K562 (cell line): ENCODE results near the gene SNRNP200. TPM values are rescaled to one million over a fixed set of nuclear protein-coding genes. Genes with fewer than 3 reads are reported as not detected.

Experiments
- ATAC-seq: fragments of 200-7000 bp; cut with Tn5 transposase; 3 replicates; pipeline ENCODE4 v1.9.1; 2020; ENCODE audit warnings: moderate library complexity
- BruUV-seq: library from RNA; stranded (reverse); fragments of 400-500 nt; replicated peaks from 2 replicates; lab custom pipeline; 2021; lab: Mats Ljungman, UMichigan
- CTCF ChIA-PET: fragments of 300-600 bp; formaldehyde crosslinking; extraction: SDS; loops from one replicate; lab custom pipeline; 2021; ENCODE audit warnings: low intra/inter-chr PET ratio; lab: Yijun Ruan, JAX
- POLR2A ChIA-PET: fragments of 300-600, 350-650 bp; sonication (Branson Sonifier 250); formaldehyde crosslinking; extraction: SDS; loops from one replicate; lab custom pipeline; 2021; ENCODE audit warnings: antibody characterized with exemption, inconsistent platforms; lab: Yijun Ruan, JAX
- DNase-seq, 4 experiments: peaks; one replicate each; pipeline versions ENCODE4 v3.0.0 to v3.0.0-alpha.2; 2011 to 2018; ENCODE audit warnings: low spot score in 3 of 4, mixed read lengths in 3 of 4; ENCODE audit errors: extremely low read depth in 1 of 4
- FAIRE-seq: peaks from 2 replicates; lab custom pipeline; 2011; peaks lifted over from hg19 to GRCh38; lab: Jason Lieb, UNC
- H2AFZ ChIP-seq: 2 replicates; pipeline ENCODE4 v1.6.0; 2011; ENCODE audit warnings: low read depth, low read length, control low read depth, inconsistent platforms
- H3K27ac ChIP-seq: fragments of 200-600 bp; 3 replicates; pipeline ENCODE4 v1.8.0; 2011; ENCODE audit warnings: low read depth, mild to moderate bottlenecking, control low read depth, inconsistent platforms, low read length, moderate library complexity, mixed read lengths; ENCODE audit errors: extremely low read depth
- H3K27me3 ChIP-seq, 2 experiments: fragments of 300-600 bp in 1 of 2; 2 replicates in 1 of 2; 3 replicates in 1 of 2; pipeline versions ENCODE4 v1.6.0 to v1.8.0; 2011; ENCODE audit warnings: inconsistent platforms in 2 of 2, low read length in 2 of 2, mild to moderate bottlenecking in 1 of 2, mixed read lengths in 1 of 2, moderate library complexity in 1 of 2; ENCODE audit not compliant: control insufficient read depth in 2 of 2, insufficient read depth in 2 of 2
- H3K36me3 ChIP-seq: fragments of 300-600 bp; 3 replicates; pipeline ENCODE4 v1.8.0; 2011; ENCODE audit warnings: mild to moderate bottlenecking, low read length, inconsistent platforms; ENCODE audit not compliant: control insufficient read depth, insufficient read depth
- H3K4me1 ChIP-seq, 2 experiments: fragments of 200-600 bp in 1 of 2; replicated peaks in 1 of 2; 2 replicates in 1 of 2; 3 replicates in 1 of 2; pipeline versions ENCODE4 v1.5.1 to v1.8.0; 2011; ENCODE audit warnings: inconsistent platforms in 2 of 2, low read length in 2 of 2, mild to moderate bottlenecking in 1 of 2, mixed read lengths in 1 of 2, moderate library complexity in 1 of 2; ENCODE audit not compliant: control insufficient read depth in 2 of 2, insufficient read depth in 2 of 2
- H3K4me2 ChIP-seq: 2 replicates; pipeline ENCODE4 v1.6.1; 2011; ENCODE audit warnings: low read length, control low read depth, inconsistent platforms, mixed read lengths; ENCODE audit not compliant: insufficient read depth
- H3K4me3 ChIP-seq: fragments of 200-600 bp; sonication (generic), shearing (Covaris generic); 2 replicates; pipeline ENCODE4 v1.5.1; 2016; ENCODE audit warnings: control low read depth, inconsistent platforms
- H3K79me2 ChIP-seq: fragments of 200-600 bp; 3 replicates; pipeline ENCODE4 v1.8.0; 2011; ENCODE audit warnings: low read length, inconsistent platforms; ENCODE audit not compliant: control insufficient read depth, insufficient read depth
- H3K9ac ChIP-seq, 2 experiments: 2 replicates each; pipeline versions ENCODE4 v1.6.0 to v1.6.1; 2011; ENCODE audit warnings: low read depth in 2 of 2, low read length in 2 of 2, control low read depth in 1 of 2, inconsistent platforms in 1 of 2, mild to moderate bottlenecking in 1 of 2, mixed read lengths in 1 of 2; ENCODE audit not compliant: insufficient read depth in 1 of 2
- H3K9me1 ChIP-seq: one replicate; pipeline ENCODE4 v1.6.0; 2011; ENCODE audit warnings: inconsistent platforms, mild to moderate bottlenecking, low read length, moderate library complexity; ENCODE audit not compliant: control insufficient read depth, insufficient read depth
- H3K9me3 ChIP-seq: replicated peaks from 2 replicates; pipeline ENCODE4 v1.5.1; 2011; ENCODE audit warnings: low read depth, low read length, inconsistent platforms; ENCODE audit not compliant: control insufficient read depth, insufficient read depth
- H4K20me1 ChIP-seq: replicated peaks from 2 replicates; pipeline ENCODE4 v1.6.1; 2011; ENCODE audit warnings: low read length, inconsistent platforms, mixed read lengths; ENCODE audit not compliant: control insufficient read depth, insufficient read depth
- CC2D1A ChIP-seq: fragments of 450-650 bp; IDR thresholded peaks from 2 replicates; pipeline ENCODE4 v1.6.1; 2017; ENCODE audit warnings: mild to moderate bottlenecking
- E2F3 ChIP-seq: fragments of 250-450 bp; sonication (Bioruptor Pico); IDR thresholded peaks from 2 replicates; pipeline ENCODE4 v1.4.0; 2020; ENCODE audit warnings: mild to moderate bottlenecking
- ETS1 ChIP-seq: conservative IDR thresholded peaks from 2 replicates; pipeline ENCODE4 v1.6.1; 2011; ENCODE audit warnings: low read depth, mild to moderate bottlenecking, low read length; ENCODE audit not compliant: control insufficient read depth
- FOXA1 ChIP-seq: fragments of 450-650 bp; IDR thresholded peaks from 2 replicates; pipeline ENCODE4 v1.6.1; 2016; ENCODE audit warnings: mild to moderate bottlenecking, borderline replicate concordance
- FOXJ2 ChIP-seq: fragments of 200-800 bp; sonication (Bioruptor generic); IDR thresholded peaks from 2 replicates; pipeline ENCODE4 v1.6.1; 2016; ENCODE audit warnings: missing genetic modification characterization, missing compliant biosample characterization
- KLF1 ChIP-seq: fragments of 450-650 bp; IDR thresholded peaks from 2 replicates; pipeline ENCODE4 v1.6.1; 2016; ENCODE audit warnings: missing genetic modification characterization, missing compliant biosample characterization
- NFE2L1 ChIP-seq: fragments of 450-650 bp; IDR thresholded peaks from 2 replicates; pipeline ENCODE4 v1.6.1; 2016; ENCODE audit warnings: missing genetic modification characterization, low read depth, mild to moderate bottlenecking, missing compliant biosample characterization, moderate library complexity, borderline replicate concordance
- RBM15 ChIP-seq: fragments of 200-400 bp; formaldehyde crosslinking; IDR thresholded peaks from 2 replicates; pipeline ENCODE4 v1.6.1; 2018; ENCODE audit warnings: mild to moderate bottlenecking, low read length, moderate library complexity; ENCODE audit not compliant: insufficient read depth
- ZNF143 ChIP-seq: sonication (generic); formaldehyde crosslinking; IDR thresholded peaks from 2 replicates; pipeline ENCODE4 v1.9.0; 2022; ENCODE audit warnings: mild to moderate bottlenecking, missing genetic modification reagents
- ZNF232 ChIP-seq: sonication (generic); formaldehyde crosslinking; IDR thresholded peaks from 2 replicates; pipeline ENCODE4 v1.8.0; 2022; ENCODE audit warnings: mild to moderate bottlenecking, missing genetic modification reagents
- WGBS: fragments of 100-300 bp; shearing (Covaris generic); methylation state at CpG from one replicate; pipeline ENCODE4 v1.1.6; 2016; ENCODE audit warnings: low coverage, mixed read lengths; ENCODE audit not compliant: insufficient coverage; ENCODE audit errors: missing lambda C conversion rate; 5-methylcytosine and 5-hydroxymethylcytosine counted together
- in situ Hi-C: fragments of 300-500 bp; cut with MboI; formaldehyde crosslinking; loops from 4 replicates; pipeline ENCODE4 v1.15.0; 2018; ENCODE audit warnings: inconsistent platforms, mixed read lengths
- intact Hi-C: fragments of 100-400 bp; cut with micrococcal nuclease; formaldehyde crosslinking; loops from 2 replicates; pipeline ENCODE4 v1.14.2; 2022
- polyA plus RNA-seq, 8 experiments: library from polyadenylated mRNA; depleted of rRNA in 4 of 8; stranded (reverse) in 5 of 8; unstranded in 3 of 8; fragments of >200 nt; fragmentation: Nextera tagmentation in 2 of 8; fragmentation: Illumina TruSeq in 1 of 8; extraction: Ambion mirVana in 2 of 8; extraction: Trizol in 1 of 8; gene quantifications; 2 replicates each; pipeline versions ENCODE4 v1.2.1 to v1.2.3, GENCODE V29; 2011 to 2014; ENCODE audit warnings: inconsistent platforms in 1 of 8, missing spikeins in 1 of 8
- total RNA-seq, 7 experiments: library from RNA; depleted of rRNA in 6 of 7; stranded (reverse); fragments of >200 nt in 6 of 7; fragmentation: Illumina TruSeq in 2 of 7; extraction: Trizol in 2 of 7; gene quantifications; 2 replicates each; pipeline versions ENCODE4 v1.2.1 to v1.2.3, GENCODE V29; 2011 to 2021; ENCODE audit warnings: low replicate concordance in 1 of 7

SNRNP200 gene
- total and polyA plus RNA-seq, 9 of the 15 experiments (the other 6 are each of a cell fraction or from before 2014, with no cell fraction given), result 76.1 to 231 (median 155) TPM

DNA sequence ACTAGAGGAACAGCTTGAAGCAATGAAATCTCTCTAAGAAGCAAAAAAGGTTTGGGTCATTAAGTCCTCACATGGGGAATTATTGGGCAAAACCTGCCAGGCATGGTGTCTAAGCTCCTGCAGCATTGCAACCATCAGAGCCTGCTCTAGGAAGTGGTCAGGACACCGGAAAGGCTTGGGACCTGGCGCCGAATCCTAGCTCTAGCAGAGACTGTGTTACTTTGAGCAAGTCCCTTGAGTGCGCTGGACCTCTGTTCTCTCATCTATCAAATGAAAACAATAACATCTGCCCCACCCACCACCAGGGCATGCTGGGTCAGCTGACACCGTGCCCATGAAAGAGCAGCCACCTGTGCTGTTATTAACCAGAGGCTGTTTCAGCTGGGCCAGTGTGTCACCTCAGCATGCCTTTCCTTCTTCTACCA lies 45.8 kb downstream of the SNRNP200 start:
- Histone ChIP-seq H3K79me2 (peaks cover 28% of the 10 kb centered on the region), H3K4me3 (no peak overlapping the region), H3K4me1 (peaks cover 15 to 29% of the 10 kb centered on the region in 2 experiments; a peak in 4 of 5 replicates), H3K36me3 (peaks cover 59% of the 10 kb centered on the region), H3K9ac (0 out of 4 replicates have a peak overlapping the region, but pooled peaks of 1 of the 2 experiments have one; percentile 13), H3K9me1 (peaks cover 4% of the 10 kb centered on the region), H2AFZ (no peak overlapping the region), H3K27ac (peak overlapping the region; percentile 62; the same call in 2 of the 3 replicates), H3K9me3 (no peaks in the 10 kb centered on the region), H3K27me3 (no peaks in the 10 kb centered on the region), H4K20me1 (0 out of 2 replicates have a peak, but pooled peaks cover 6% of the 10 kb centered on the region), H3K4me2 (no peak overlapping the region)
- TF ChIP-seq ZNF232 (CRISPR knock-in tag) (no peak), CC2D1A (no peak), KLF1 (tag) (no peak), FOXJ2 (tag) (no peak), NFE2L1 (tag) (no peak), ETS1 (no peak), ZNF143 (CRISPR knock-in tag) (no peak), RBM15 (no peak), FOXA1 (no peak), E2F3 (CRISPR knock-in tag) (no peak)
- ChIA-PET POLR2A (interaction anchor here (0.7 to 1.9 kb wide), 7 partner anchors 13 to 761 kb away, joined by 3 to 12 read pairs (median 3); no protein-coding TSS in a partner anchor), CTCF (interaction anchor here (0.6 kb wide), 1 partner anchor 102 kb away, joined by 3 read pairs; no protein-coding TSS in a partner anchor)
- in situ Hi-C loops, result no loop called here
- 91% methylated on average over 5 of the region's 5 CpGs for WGBS
- no TSS peak for BruUV-seq
- intact Hi-C loops, result no loop called here
- FAIRE-seq (no peak), ATAC-seq (no peak), DNase-seq (no peak)
